Hair follicular keratinocyte (primary cell): ENCODE measurements around the gene CFAP97D1. TPM values are rescaled to one million over a fixed set of nuclear protein-coding genes. Genes with fewer than 3 reads are reported as not detected.

ENCODE experiments used
- total RNA-seq: library from RNA; depleted of rRNA; stranded (reverse); fragments of >200 nt; gene quantifications from 2 replicates; pipeline ENCODE4 v1.2.3, GENCODE V29; 2015

Gene CFAP97D1
- total RNA-seq, result not detected in 2 replicates

DNA sequence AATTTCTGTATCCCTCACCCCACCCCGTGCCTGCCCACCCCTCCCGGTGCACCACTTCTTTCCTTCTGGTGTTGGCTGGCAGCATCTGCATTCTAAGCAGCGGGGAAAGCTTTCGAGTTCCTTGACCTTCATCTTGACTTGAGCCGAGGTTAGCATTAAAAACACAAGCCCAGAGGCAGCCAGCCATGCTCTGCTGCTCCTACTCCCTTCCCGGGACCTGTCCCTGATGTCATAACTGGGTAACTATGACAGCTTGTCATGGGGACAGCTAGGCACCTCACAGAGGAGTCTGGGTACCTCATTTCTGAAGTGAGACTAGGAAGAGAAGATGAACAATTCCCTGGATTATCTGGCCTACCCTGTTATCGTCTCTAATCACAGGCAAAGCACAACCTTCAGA, at the start of gene CFAP97D1:
Gene CFAP97D1, plus strand, starts transcription at position 301 of the 400 bp plus-strand sequence. Its CDS starts 28 bp downstream, at position 329.

DNA sequence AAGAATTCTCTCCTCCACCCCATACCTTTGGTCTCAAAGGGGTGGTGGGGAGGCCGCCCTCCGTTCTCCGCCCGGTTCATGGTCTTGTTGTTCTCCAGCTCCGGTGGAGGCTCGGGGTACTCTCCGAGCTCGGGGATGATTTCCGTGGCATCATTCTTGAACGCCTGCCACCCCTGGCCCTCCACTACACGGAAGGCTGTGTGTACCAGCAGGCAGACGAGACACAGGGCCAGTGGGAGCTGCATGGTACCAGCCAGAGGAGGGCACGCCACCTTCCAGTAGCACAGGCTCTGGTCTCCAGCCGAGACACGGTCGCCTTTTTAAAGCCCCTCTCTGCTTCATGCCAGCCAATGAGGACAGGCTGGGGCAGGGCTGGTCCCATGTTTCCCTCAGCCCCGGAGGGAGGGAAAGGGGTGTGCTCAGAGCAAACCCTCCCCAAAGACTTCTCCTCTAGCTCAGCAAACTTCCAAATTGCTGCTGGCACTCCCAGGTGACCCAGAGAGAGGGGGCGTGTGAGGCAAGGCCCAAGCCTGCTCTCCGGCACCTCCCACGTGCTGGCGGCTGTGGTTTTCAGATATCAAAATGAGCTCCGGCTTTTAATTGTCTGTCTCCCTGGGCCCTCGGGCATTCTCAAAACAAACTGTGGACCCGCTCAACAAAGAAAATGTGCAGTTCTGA, 21.6 kb upstream of the CFAP97D1 start, which contains the start of gene SOST:
Gene SOST, minus strand, starts transcription at position 295 of the 678 bp plus-strand sequence. Its CDS starts 50 bp downstream, at position 245.

DNA sequence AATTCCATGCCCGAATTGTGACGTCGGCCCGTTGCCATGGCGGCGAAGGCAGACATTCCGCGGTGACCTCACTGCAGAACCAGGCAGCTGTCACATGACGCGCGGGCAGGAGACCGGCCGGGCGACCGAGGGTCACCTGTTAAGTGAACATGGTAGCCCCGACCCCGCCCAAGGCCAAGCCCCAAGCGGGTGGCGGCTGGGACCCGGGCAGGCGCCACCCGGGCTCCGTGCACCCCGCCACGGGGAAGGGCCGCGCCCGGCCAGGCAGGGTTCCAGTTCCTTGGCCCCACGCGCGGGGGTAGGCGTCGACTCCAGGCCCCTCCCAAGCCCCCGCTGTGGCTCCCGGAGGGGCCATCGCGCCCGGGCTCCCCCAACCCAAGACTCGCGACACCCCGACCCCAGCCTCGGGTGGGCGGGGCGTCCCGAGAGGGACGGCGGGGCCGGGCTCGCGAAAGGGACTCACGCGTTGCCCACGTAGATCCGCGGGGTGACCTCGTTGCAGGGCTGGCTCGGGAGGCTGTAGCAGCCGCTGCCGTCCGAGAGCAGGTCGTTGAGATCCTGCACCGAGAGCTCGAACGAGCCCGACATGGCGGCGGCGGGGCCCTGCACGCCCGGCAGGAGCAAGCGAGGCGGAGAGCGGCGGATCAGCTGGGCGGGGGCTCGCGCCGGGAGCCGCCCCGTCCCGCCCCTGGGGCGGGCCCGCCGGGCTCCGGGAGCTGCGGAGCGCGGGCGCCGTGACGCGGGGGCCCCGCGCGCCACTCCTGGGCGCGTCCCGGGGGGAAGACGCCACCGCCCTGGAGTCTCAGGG, 1.7 kb upstream of the CFAP97D1 start, which contains the start of gene DUSP3:
Gene DUSP3, minus strand, starts transcription at position 641 of the 808 bp plus-strand sequence. Its CDS starts 53 bp downstream, at position 588.

GRCh38 chr17:43832976-43833829, 53.0 kb downstream of the CFAP97D1 start, which contains the start of gene MPP3:
MPP3 (minus strand) TSS chr17:43833146; CDS start chr17:43831906, 1,240 bp downstream.

Other genes with a start within 250 kb of the CFAP97D1 start
- 64.7 and 70.3 TPM in 2 replicates for gene ETV4, start 234.1 kb upstream of the CFAP97D1 start, total RNA-seq
- gene MEOX1, start 118.5 kb upstream of the CFAP97D1 start, total RNA-seq, result not detected in 2 replicates
- 0.15 TPM in 1 of 2 replicates, not detected in the other for gene SOST, start 21.6 kb upstream of the CFAP97D1 start, total RNA-seq
- gene DUSP3, start 1.5 kb upstream of the CFAP97D1 start, total RNA-seq, result 16.6 and 23.8 TPM in 2 replicates
- 6.2 and 8.6 TPM in 2 replicates for gene MPP3, start 52.7 kb downstream of the CFAP97D1 start, total RNA-seq
- not detected in 2 replicates for gene CD300LG, start 66.7 kb downstream of the CFAP97D1 start, total RNA-seq
- gene MPP2, start 127.1 kb downstream of the CFAP97D1 start, total RNA-seq, result 0.31 and 0.61 TPM in 2 replicates
- 1.6 TPM in 1 of 2 replicates, not detected in the other for gene PPY, start 162.0 kb downstream of the CFAP97D1 start, total RNA-seq
- 0.11 TPM in 1 of 2 replicates, not detected in the other for gene PYY, start 173.5 kb downstream of the CFAP97D1 start, total RNA-seq
- 17.1 TPM in 2 replicates for gene NAGS, start 224.2 kb downstream of the CFAP97D1 start, total RNA-seq
- gene TMEM101, start 234.5 kb downstream of the CFAP97D1 start, total RNA-seq, result 40.8 and 42.8 TPM in 2 replicates